ENCODE results near the gene PPP1R13L.

GRCh38 chr19:45349430-45349941 lies 55.4 kb downstream of the PPP1R13L start:
- TF ChIP-seq POLR2A (IDR thresholded peaks at IDR 0.05; ENCODE audit: low read length) (no peak), GATA1 (IDR thresholded peaks at IDR 0.05; ENCODE audit: low read depth, low read length) (no peak)

Data from erythroblast (primary cell).